RWPE2 (cell line): ENCODE data around the gene TKTL1.

Experiments
- ATAC-seq: fragments of 200-7000 bp; cut with Tn5 transposase; 3 replicates; pipeline ENCODE4 v1.9.1; 2021; ENCODE audit warnings: low read depth
- DNase-seq: peaks from one replicate; pipeline ENCODE4 v3.0.0-alpha.2; 2020; ENCODE audit warnings: low spot score
- H3K27ac ChIP-seq: fragments of 450-650 bp; 2 replicates; pipeline ENCODE4 v1.5.1; 2017; ENCODE audit warnings: mild to moderate bottlenecking; ENCODE audit not compliant: poor library complexity, severe bottlenecking
- H3K27me3 ChIP-seq: fragments of 250-450 bp; sonication (Bioruptor Pico); 2 replicates; pipeline ENCODE4 v1.5.1; 2021; ENCODE audit warnings: mild to moderate bottlenecking, moderate library complexity; ENCODE audit not compliant: insufficient read depth, poor library complexity, severe bottlenecking
- H3K36me3 ChIP-seq: fragments of 250-450 bp; sonication (Bioruptor Pico); 2 replicates; pipeline ENCODE4 v1.5.1; 2020; ENCODE audit warnings: low read depth, mild to moderate bottlenecking, moderate library complexity
- H3K4me1 ChIP-seq: fragments of 250-450 bp; sonication (Bioruptor Pico); 2 replicates; pipeline ENCODE4 v1.5.1; 2021; ENCODE audit warnings: mild to moderate bottlenecking, moderate library complexity; ENCODE audit not compliant: insufficient read depth, poor library complexity, severe bottlenecking
- H3K4me3 ChIP-seq: fragments of 250-450 bp; sonication (Bioruptor Pico); 2 replicates; pipeline ENCODE4 v1.5.1; 2021; ENCODE audit warnings: mild to moderate bottlenecking, moderate library complexity; ENCODE audit not compliant: severe bottlenecking
- H3K9me3 ChIP-seq: fragments of 250-450 bp; sonication (Bioruptor Pico); 2 replicates; pipeline ENCODE4 v1.5.1; 2021; ENCODE audit warnings: mild to moderate bottlenecking, moderate library complexity; ENCODE audit not compliant: severe bottlenecking
- TF ChIP-seq, protein P1 (sequence below): fragments of 450-650 bp; IDR thresholded peaks from one replicate; pipeline ENCODE4 v1.5.1; 2017; ENCODE audit warnings: mild to moderate bottlenecking, moderate library complexity; ENCODE audit not compliant: poor library complexity, severe bottlenecking

The TKTL1 gene

DNA sequence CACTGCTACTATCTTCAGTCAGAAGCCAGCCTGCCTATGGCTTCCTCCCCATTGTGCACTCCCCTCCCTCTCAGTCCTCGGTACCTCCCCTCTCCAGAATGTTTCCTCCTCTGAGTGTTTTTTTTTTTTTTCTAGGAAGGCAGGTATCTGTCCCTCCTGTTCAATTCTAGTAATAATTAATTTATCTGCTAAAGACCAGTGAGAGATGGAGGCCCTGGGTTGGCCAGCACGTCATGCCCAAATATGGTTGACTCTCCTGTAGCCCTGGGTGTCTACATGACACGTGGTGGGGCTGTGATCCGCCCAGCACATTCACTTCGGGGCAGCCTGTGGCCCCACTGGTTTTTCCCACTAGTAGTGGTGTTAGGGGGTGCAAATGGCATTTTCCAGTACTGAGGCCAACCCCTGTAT is 77.0 kb downstream of the TKTL1 start:
- Histone ChIP-seq H3K9me3 (no peaks in the 10 kb centered on the region), H3K4me1 (peaks cover 14% of the 10 kb centered on the region), H3K36me3 (peaks cover 25% of the 10 kb centered on the region), H3K27ac (peak overlapping the region; percentile 97), H3K4me3 (no peak overlapping the region), H3K27me3 (no peaks in the 10 kb centered on the region)
- no peak for ATAC-seq
- TF ChIP-seq, protein P1, sequence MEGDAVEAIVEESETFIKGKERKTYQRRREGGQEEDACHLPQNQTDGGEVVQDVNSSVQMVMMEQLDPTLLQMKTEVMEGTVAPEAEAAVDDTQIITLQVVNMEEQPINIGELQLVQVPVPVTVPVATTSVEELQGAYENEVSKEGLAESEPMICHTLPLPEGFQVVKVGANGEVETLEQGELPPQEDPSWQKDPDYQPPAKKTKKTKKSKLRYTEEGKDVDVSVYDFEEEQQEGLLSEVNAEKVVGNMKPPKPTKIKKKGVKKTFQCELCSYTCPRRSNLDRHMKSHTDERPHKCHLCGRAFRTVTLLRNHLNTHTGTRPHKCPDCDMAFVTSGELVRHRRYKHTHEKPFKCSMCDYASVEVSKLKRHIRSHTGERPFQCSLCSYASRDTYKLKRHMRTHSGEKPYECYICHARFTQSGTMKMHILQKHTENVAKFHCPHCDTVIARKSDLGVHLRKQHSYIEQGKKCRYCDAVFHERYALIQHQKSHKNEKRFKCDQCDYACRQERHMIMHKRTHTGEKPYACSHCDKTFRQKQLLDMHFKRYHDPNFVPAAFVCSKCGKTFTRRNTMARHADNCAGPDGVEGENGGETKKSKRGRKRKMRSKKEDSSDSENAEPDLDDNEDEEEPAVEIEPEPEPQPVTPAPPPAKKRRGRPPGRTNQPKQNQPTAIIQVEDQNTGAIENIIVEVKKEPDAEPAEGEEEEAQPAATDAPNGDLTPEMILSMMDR = no peak
- no peak for DNase-seq

DNA sequence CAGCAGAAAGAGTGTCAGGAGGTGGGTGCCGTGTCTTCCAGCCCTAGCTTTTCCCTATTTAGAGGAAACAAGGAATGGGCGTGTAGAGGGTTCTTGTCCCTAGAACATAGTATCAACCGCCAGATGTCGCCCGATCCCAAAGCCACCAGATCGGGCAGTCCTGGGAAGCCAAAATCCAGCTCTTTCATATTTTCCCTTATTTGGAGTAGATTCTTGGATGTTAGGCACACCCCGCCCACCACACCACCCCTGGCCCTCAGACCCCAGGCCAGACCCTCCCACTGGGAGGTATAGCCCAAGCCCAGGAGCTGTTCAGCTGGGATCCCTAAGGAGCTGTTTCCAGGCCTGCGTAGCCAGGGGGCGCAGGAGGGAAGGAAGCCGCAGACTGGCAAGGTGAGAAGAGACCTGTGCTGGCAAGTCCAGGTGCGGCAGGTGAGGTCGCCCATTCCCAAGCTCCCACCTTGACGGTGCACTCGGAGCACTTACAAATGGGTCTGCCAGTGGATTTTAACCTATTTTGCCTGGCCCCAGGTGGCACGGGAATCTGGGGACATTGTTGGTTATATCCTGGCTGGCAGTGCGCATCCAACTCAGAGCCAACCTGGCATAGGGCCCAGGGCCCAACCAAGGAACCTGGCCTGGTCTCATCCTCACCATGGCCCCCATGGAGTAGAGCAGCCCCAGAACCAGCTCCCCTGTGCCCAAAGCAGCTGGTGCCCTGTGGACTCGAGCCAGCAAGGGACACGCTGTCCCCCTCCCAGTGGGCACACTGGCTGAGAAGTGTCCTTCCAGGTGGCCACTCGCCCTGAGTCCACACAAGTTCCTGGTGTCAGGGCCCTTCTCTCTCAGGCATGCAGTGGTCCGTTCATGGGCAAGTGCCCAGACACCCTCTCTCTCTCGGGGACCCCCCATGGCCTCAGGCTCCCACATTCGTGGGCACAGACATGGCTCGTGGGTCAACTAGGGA is 78.0 kb downstream of the TKTL1 start:
- ATAC-seq = peak; percentile 39
- DNase-seq = peak; percentile 84
- TF ChIP-seq, protein P1 = peak; percentile 77
- Histone ChIP-seq H3K27me3 (no peaks in the 10 kb centered on the region), H3K4me3 (peak overlapping the region; percentile 45), H3K27ac (peak overlapping the region; percentile 97), H3K36me3 (peaks cover 15% of the 10 kb centered on the region), H3K4me1 (peaks cover 7% of the 10 kb centered on the region), H3K9me3 (no peaks in the 10 kb centered on the region)

DNA sequence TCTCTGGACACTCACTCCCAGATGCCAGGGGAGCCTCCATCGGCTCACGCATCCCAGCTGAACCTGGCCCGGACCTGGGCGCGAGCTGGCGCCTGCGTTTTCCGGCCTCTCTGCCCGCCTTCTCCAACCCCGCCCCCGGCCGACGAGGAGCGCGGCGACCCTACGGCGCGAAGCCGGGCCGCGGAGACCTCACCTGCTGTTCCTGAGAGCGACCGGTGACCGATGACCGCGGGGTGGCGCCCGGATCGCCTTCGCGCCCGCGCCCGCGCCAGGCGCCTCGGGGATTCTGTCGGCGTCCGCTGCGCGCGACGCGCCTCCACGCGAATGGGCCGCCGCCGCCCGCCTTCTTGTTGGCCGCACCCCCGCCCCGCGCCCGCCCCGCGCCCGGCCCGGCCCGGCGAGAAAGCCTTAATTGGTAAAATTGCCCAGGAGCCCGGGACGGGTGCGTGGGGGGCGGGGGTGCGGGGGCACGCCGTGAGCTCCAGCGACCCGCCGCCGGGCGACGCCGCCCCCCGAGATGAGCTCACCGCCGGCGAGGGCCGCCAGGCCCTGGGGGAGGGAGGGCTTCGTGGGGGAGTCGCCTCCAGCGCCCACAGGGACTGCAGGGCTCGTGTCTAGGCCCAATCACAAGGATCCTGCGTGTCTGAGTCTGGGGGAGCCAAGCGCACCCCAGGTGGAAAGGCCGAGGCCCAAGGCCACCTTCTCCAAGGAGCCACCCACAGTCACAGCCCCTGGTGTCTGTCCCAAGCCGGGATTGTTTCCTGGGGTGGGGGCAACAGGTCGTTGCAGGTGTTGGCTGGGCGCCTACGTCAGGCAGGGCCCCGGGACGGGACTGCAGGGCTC is 78.9 kb downstream of the TKTL1 start, which contains the start of gene FLNA:
FLNA (minus strand) TSS at position 322 of the 843 bp plus-strand sequence. CDS start 3,389 bp downstream, outside the sequence.
- Histone ChIP-seq H3K4me3 (peak within 1 kb of the TSS; percentile 45), H3K4me1 (peaks cover 6% of the 10 kb centered on the region), H3K9me3 (no peaks in the 10 kb centered on the region), H3K27ac (peak within 1 kb of the TSS; percentile 97), H3K27me3 (no peaks in the 10 kb centered on the region), H3K36me3 (peaks cover 9% of the 10 kb centered on the region)
- DNase-seq = no peak
- ATAC-seq = no peak
- TF ChIP-seq, protein P1 = no peak

DNA sequence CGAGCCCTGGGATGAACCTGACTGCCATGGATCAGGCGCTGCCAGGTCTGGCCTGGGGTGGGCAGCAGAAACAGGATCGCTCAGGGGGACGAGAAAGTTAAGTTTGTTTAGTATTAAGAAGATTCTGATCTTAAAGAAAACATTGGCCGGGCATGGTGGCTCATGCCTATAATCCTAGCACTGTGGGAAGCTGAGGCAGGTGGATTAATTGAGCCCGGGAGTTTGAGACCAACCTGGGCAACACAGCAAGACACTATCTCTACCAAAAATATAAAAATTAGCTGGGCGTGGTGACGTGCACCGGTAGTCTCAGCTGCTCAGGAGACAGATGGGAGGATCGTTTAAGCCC is 79.5 kb downstream of the TKTL1 start:
- ATAC-seq (no peak), DNase-seq (no peak)
- peak overlapping the region; percentile 97 for H3K27ac ChIP-seq
- H3K27me3 ChIP-seq = no peaks in the 10 kb centered on the region
- peaks cover 6% of the 10 kb centered on the region for H3K36me3 ChIP-seq
- TF ChIP-seq, protein P1 = no peak
- peaks cover 6% of the 10 kb centered on the region for H3K4me1 ChIP-seq
- H3K9me3 ChIP-seq = no peaks in the 10 kb centered on the region
- peak overlapping the region; percentile 45 for H3K4me3 ChIP-seq
